Occipital lobe (tissue), 2 donors: ENCODE measurements around the gene TGFB1. TPM values are rescaled to one million over a fixed set of nuclear protein-coding genes. Genes with fewer than 3 reads are reported as not detected.
"Not testable (repeated sequence)": the region's sequence is repeated elsewhere in the genome, so short reads cannot be mapped to it uniquely, and the experiment has no call there.

Source experiments
- DNase-seq: peaks from one replicate; lab custom pipeline; 2025; lab: John Stamatoyannopoulos, UW
- total RNA-seq: library from RNA; depleted of rRNA; stranded (reverse); fragments of >200 nt; gene quantifications from one replicate; pipeline ENCODE4 v1.2.3, GENCODE V29; 2014

TGFB1 gene
- 0.94 TPM for total RNA-seq

- DNase-seq, result peak; percentile 45
These were observed at the start of gene TGFB1 for GRCh38 chr19:41353466-41354342. TGFB1 (minus strand) TSS chr19:41353922; CDS start chr19:41353044, 878 bp downstream.

GRCh38 chr19:41402010-41402409 is 48.3 kb upstream of the TGFB1 start:
- no peak for DNase-seq

- DNase-seq, result no peak
These were observed 47.8 kb upstream of the TGFB1 start for GRCh38 chr19:41401483-41401882.

- no peak for DNase-seq
These were observed 45.8 kb upstream of the TGFB1 start for GRCh38 chr19:41399525-41399924.

GRCh38 chr19:41399091-41399490 is 45.4 kb upstream of the TGFB1 start:
- no peak for DNase-seq

GRCh38 chr19:41398598-41398997 is 44.9 kb upstream of the TGFB1 start:
- DNase-seq, result no peak

GRCh38 chr19:41398050-41398418 is 44.3 kb upstream of the TGFB1 start:
- DNase-seq, result no peak

GRCh38 chr19:41397086-41398049 is 43.6 kb upstream of the TGFB1 start, which contains the start of the genes BCKDHA and EXOSC5:
BCKDHA (plus strand) TSS chr19:41397818; CDS start chr19:41397828, 10 bp downstream.
EXOSC5 (minus strand) TSS chr19:41397359; CDS start chr19:41397328, 31 bp downstream.
- DNase-seq, result peak; percentile 97

GRCh38 chr19:41395355-41395754 is 41.6 kb upstream of the TGFB1 start:
- no peak for DNase-seq

- no peak for DNase-seq
These were observed 39.1 kb upstream of the TGFB1 start for GRCh38 chr19:41392775-41393174.

GRCh38 chr19:41391618-41392017 is 37.9 kb upstream of the TGFB1 start:
- DNase-seq, result no peak

GRCh38 chr19:41386442-41386841 is 32.7 kb upstream of the TGFB1 start:
- DNase-seq, result no peak

GRCh38 chr19:41384351-41384750 is 30.6 kb upstream of the TGFB1 start:
- DNase-seq, result no peak

GRCh38 chr19:41381536-41381935 is 27.8 kb upstream of the TGFB1 start:
- DNase-seq, result not testable (repeated sequence)

- DNase-seq, result no peak
These were observed 24.4 kb upstream of the TGFB1 start for GRCh38 chr19:41377977-41378709.

- DNase-seq, result no peak
These were observed 23.3 kb upstream of the TGFB1 start for GRCh38 chr19:41376998-41377365.

GRCh38 chr19:41376241-41376997 is 22.7 kb upstream of the TGFB1 start, which contains the start of gene TMEM91:
TMEM91 (plus strand) TSS chr19:41376533; CDS start chr19:41378310, 1,777 bp downstream.
- DNase-seq, result no peak

- DNase-seq, result peak; percentile 68
These were observed 20.3 kb upstream of the TGFB1 start for GRCh38 chr19:41373993-41374392.

GRCh38 chr19:41372501-41372900 is 18.8 kb upstream of the TGFB1 start:
- DNase-seq, result no peak

- DNase-seq, result no peak
These were observed 17.8 kb upstream of the TGFB1 start for GRCh38 chr19:41371541-41371940.
